Middle frontal gyrus (tissue), 1 donor: ENCODE results near the gene GDPD5.

Experiments
- DNase-seq: peaks from one replicate; pipeline ENCODE4 v3.0.0-alpha.2; 2015; ENCODE audit warnings: low spot score; ENCODE audit errors: extremely low spot score

The GDPD5 gene

GRCh38 chr11:75402002-75402773 is 123.6 kb downstream of the GDPD5 start:
- DNase-seq, result no peak

GRCh38 chr11:75400146-75400865 is 125.4 kb downstream of the GDPD5 start:
- DNase-seq, result no peak

- peak; percentile 85 for DNase-seq
Observed at GRCh38 chr11:75399344-75400145, 126.2 kb downstream of the GDPD5 start, which contains the start of gene RPS3. TSS of gene RPS3 (plus strand) at chr11:75399518. CDS start at chr11:75399548, 30 bp downstream.

- no peak for DNase-seq
Observed at GRCh38 chr11:75398906-75399305, 126.8 kb downstream of the GDPD5 start.

GRCh38 chr11:75394085-75394840 is 131.5 kb downstream of the GDPD5 start:
- no peak for DNase-seq

- no peak for DNase-seq
Observed at GRCh38 chr11:75389925-75390324, 135.8 kb downstream of the GDPD5 start.

- no peak for DNase-seq
Observed at GRCh38 chr11:75389276-75389605, 136.5 kb downstream of the GDPD5 start.

GRCh38 chr11:75388386-75389275 is 137.1 kb downstream of the GDPD5 start:
- peak; percentile 78 for DNase-seq

- DNase-seq, result no peak
Observed at GRCh38 chr11:75387736-75388294, 137.9 kb downstream of the GDPD5 start.

- no peak for DNase-seq
Observed at GRCh38 chr11:75386942-75387630, 138.7 kb downstream of the GDPD5 start.
